ENCODE data around the gene TTC33.

DNA sequence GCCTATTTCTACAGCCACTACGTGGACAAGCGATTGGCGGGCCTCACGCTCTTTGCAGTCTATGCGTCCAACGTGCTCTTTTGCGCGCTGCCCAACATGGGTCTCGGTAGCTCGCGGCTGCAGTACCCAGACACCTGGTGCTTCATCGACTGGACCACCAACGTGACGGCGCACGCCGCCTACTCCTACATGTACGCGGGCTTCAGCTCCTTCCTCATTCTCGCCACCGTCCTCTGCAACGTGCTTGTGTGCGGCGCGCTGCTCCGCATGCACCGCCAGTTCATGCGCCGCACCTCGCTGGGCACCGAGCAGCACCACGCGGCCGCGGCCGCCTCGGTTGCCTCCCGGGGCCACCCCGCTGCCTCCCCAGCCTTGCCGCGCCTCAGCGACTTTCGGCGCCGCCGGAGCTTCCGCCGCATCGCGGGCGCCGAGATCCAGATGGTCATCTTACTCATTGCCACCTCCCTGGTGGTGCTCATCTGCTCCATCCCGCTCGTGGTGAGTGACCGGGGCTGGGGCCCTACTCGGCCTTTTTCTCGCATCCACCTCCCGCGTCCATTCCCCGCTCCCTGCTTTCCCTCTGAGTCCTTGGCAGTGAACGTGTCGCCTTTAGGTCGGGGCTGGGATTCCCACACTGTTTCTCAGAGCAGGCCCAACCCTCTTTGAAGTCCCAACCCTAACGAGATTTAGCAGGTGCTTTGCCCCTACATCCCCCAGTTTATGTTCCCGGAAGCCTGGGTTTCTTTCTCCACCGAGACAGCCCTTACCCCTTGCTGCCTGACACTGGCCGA lies 74.2 kb downstream of the TTC33 start:
- no peak for TF ChIP-seq GZF1 (CRISPR knock-in tag; IDR thresholded peaks at IDR 0.05)
- TF ChIP-seq, protein P1, sequence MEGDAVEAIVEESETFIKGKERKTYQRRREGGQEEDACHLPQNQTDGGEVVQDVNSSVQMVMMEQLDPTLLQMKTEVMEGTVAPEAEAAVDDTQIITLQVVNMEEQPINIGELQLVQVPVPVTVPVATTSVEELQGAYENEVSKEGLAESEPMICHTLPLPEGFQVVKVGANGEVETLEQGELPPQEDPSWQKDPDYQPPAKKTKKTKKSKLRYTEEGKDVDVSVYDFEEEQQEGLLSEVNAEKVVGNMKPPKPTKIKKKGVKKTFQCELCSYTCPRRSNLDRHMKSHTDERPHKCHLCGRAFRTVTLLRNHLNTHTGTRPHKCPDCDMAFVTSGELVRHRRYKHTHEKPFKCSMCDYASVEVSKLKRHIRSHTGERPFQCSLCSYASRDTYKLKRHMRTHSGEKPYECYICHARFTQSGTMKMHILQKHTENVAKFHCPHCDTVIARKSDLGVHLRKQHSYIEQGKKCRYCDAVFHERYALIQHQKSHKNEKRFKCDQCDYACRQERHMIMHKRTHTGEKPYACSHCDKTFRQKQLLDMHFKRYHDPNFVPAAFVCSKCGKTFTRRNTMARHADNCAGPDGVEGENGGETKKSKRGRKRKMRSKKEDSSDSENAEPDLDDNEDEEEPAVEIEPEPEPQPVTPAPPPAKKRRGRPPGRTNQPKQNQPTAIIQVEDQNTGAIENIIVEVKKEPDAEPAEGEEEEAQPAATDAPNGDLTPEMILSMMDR (CRISPR knock-in tag; IDR thresholded peaks at IDR 0.05): no peak
- no peak for TF ChIP-seq ZMYM2 (CRISPR knock-in tag; IDR thresholded peaks at IDR 0.05)
- no peak for TF ChIP-seq ZZZ3 (CRISPR knock-in tag; IDR thresholded peaks at IDR 0.05; ENCODE audit: borderline replicate concordance)
- TF ChIP-seq ZNF644 (CRISPR knock-in tag; IDR thresholded peaks at IDR 0.05; ENCODE audit: low read depth): no peak
- no peak for TF ChIP-seq MAFG (CRISPR knock-in tag; IDR thresholded peaks at IDR 0.05)
- no peak for TF ChIP-seq CEBPB (IDR thresholded peaks at IDR 0.05; ENCODE audit: borderline replicate concordance, low read depth, low read length)
- TF ChIP-seq TRIM24 (CRISPR knock-in tag; IDR thresholded peaks at IDR 0.05): no peak
- no peak for TF ChIP-seq SOX6 (IDR thresholded peaks at IDR 0.05)
- no peak for TF ChIP-seq SOX6 (CRISPR knock-in tag; IDR thresholded peaks at IDR 0.05)
- no peak for TF ChIP-seq ZNF775 (CRISPR knock-in tag; IDR thresholded peaks at IDR 0.05; ENCODE audit: borderline replicate concordance)
- TF ChIP-seq ZNF17 (CRISPR knock-in tag; IDR thresholded peaks at IDR 0.05): no peak
- no peak for TF ChIP-seq CHD4 (IDR thresholded peaks at IDR 0.05; ENCODE audit: borderline replicate concordance, low read length)
